Lower leg skin (tissue), 3 donors: ENCODE data around the gene HHIPL1.

ENCODE experiments used
- CTCF ChIP-seq, 3 donors: fragments of 450-650 bp; IDR thresholded peaks; one replicate each; pipeline ENCODE4 v1.5.1; 2016; ENCODE audit warnings: antibody characterized with exemption in 3 of 3, mild to moderate bottlenecking in 3 of 3, moderate library complexity in 2 of 3
- POLR2A ChIP-seq, 2 donors: fragments of 450-650 bp; IDR thresholded peaks; one replicate each; pipeline ENCODE4 v1.6.1; 2016 to 2017; ENCODE audit warnings: antibody characterized with exemption in 2 of 2, mild to moderate bottlenecking in 1 of 2, moderate library complexity in 1 of 2

- TF ChIP-seq CTCF (IDR thresholded peaks at IDR 0.05) (no peak), POLR2A (IDR thresholded peaks at IDR 0.05) (no peak)
These were observed 10.5 kb upstream of the HHIPL1 start for GRCh38 chr14:99634443-99634842.
